ENCODE data around the gene NTN3.

DNA sequence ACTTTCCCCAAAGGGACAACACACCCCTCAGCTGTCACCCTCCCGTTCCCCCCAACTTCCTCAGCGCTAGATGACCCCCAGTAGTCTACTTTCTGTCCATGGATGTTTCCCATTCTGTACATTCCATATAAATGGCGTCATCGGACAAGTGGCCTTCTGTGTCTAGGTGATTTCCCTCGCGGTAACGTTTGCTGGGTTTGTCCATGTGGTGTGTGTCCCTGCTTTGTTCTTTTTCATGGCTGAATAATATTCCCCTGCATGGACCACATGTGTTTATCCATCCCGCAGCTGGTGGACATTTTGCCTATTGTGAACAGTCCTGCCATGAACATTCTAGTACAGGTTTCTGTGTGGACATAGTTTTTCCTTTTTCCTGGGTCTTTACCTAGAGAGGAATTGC lies 18.4 kb upstream of the NTN3 start:
- TF ChIP-seq GABPA (IDR thresholded peaks at IDR 0.05; ENCODE audit: borderline replicate concordance, insufficient read depth, low read length) (no peak), EZH2 (IDR thresholded peaks at IDR 0.05; ENCODE audit: low read depth, low read length, severe bottlenecking) (no peak), POLR2A (IDR thresholded peaks at IDR 0.05; ENCODE audit: control extremely low read depth in 1 of 2, low read depth in 2 of 2, low read length in 2 of 2) (no peak), PHF8 (conservative IDR thresholded peaks at IDR 0.05; ENCODE audit: low read depth, low read length) (no peak), EP300 (IDR thresholded peaks at IDR 0.05; ENCODE audit: borderline replicate concordance in 1 of 2, low read depth in 2 of 2, low read length in 2 of 2) (no peak), POLR2AphosphoS5 (IDR thresholded peaks at IDR 0.05; ENCODE audit: low read depth, low read length) (no peak), HDAC2 (IDR thresholded peaks at IDR 0.05; ENCODE audit: borderline replicate concordance in 1 of 2, low read depth in 2 of 2, low read length in 2 of 2) (no peak), CEBPB (IDR thresholded peaks at IDR 0.05; ENCODE audit: low read depth, low read length) (no peak), TAF1 (IDR thresholded peaks at IDR 0.05; ENCODE audit: low read depth, low read length) (no peak), MAX (IDR thresholded peaks at IDR 0.05) (no peak), SUZ12 (IDR thresholded peaks at IDR 0.05; ENCODE audit: low read length) (no peak), SAP30 (IDR thresholded peaks at IDR 0.05; ENCODE audit: insufficient read depth, insufficient replicate concordance, low read length) (no peak), KDM5A (IDR thresholded peaks at IDR 0.05; ENCODE audit: low read length) (no peak)
- TF ChIP-seq, protein P1, sequence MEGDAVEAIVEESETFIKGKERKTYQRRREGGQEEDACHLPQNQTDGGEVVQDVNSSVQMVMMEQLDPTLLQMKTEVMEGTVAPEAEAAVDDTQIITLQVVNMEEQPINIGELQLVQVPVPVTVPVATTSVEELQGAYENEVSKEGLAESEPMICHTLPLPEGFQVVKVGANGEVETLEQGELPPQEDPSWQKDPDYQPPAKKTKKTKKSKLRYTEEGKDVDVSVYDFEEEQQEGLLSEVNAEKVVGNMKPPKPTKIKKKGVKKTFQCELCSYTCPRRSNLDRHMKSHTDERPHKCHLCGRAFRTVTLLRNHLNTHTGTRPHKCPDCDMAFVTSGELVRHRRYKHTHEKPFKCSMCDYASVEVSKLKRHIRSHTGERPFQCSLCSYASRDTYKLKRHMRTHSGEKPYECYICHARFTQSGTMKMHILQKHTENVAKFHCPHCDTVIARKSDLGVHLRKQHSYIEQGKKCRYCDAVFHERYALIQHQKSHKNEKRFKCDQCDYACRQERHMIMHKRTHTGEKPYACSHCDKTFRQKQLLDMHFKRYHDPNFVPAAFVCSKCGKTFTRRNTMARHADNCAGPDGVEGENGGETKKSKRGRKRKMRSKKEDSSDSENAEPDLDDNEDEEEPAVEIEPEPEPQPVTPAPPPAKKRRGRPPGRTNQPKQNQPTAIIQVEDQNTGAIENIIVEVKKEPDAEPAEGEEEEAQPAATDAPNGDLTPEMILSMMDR (IDR thresholded peaks at IDR 0.05; ENCODE audit: control extremely low read depth in 1 of 3, insufficient read depth in 1 of 3, low read depth in 1 of 3, low read length in 3 of 3) = no peak
